Measurements from ENCODE around the gene EDN2. TPM values are rescaled to one million over a fixed set of nuclear protein-coding genes. Genes with fewer than 3 reads are reported as not detected.
A peak's percentile ranks its signal among the peaks of the same experiment; 100 is the strongest.

The EDN2 gene
- total and polyA plus RNA-seq, 3 experiments from 2014 or later, result not detected

GRCh38 chr1:41528106-41528505 lies 43.6 kb upstream of the EDN2 start:
- Histone ChIP-seq H3K27me3 (ENCODE audit: insufficient read depth, low read length, poor library complexity, severe bottlenecking) (no peaks in the 10 kb centered on the region), H3K27ac (ENCODE audit: low read depth, low read length) (no peak overlapping the region), H3K4me1 (ENCODE audit: insufficient read depth, low read length) (no peaks in the 10 kb centered on the region), H3K9me3 (ENCODE audit: low read length) (no peaks in the 10 kb centered on the region), H3K36me3 (ENCODE audit: insufficient read depth, low read length) (no peaks in the 10 kb centered on the region), H3K4me3 (ENCODE audit: low read length) (no peak overlapping the region)
- DNase-seq, result no peak
- Mint-ChIP-seq H3K27me3 (no peaks in the 10 kb centered on the region), H3K36me3 (peaks cover 0 to 15% (median 0%) of the 10 kb centered on the region in 3 donors), H3K4me3 (no peak overlapping the region), H3K4me1 (peaks cover 0 to 5% (median 0%) of the 10 kb centered on the region in 3 donors), H3K9me3 (no peaks in the 10 kb centered on the region), H3K27ac (peak overlapping the region in 1 of 8 donors; percentile 36)
- CTCF ChIA-PET, result no interaction called here
- POLR2A ChIA-PET, result no interaction called here

- H3K4me3 ChIP-seq (ENCODE audit: low read length), result no peak overlapping the region
- CTCF ChIA-PET, result no interaction called here
- peaks cover 0 to 25% (median 0%) of the 10 kb centered on the region in 3 donors for H3K36me3 Mint-ChIP-seq
Measured at GRCh38 chr1:41526956-41527561, 42.6 kb upstream of the EDN2 start.

GRCh38 chr1:41525891-41526587 lies 41.6 kb upstream of the EDN2 start:
- Histone ChIP-seq H3K4me1 (ENCODE audit: insufficient read depth, low read length) (no peaks in the 10 kb centered on the region), H3K27me3 (ENCODE audit: insufficient read depth, low read length, poor library complexity, severe bottlenecking) (no peaks in the 10 kb centered on the region), H3K4me3 (ENCODE audit: low read length) (no peak overlapping the region), H3K9me3 (ENCODE audit: low read length) (no peaks in the 10 kb centered on the region), H3K27ac (ENCODE audit: low read depth, low read length) (no peak overlapping the region), H3K36me3 (ENCODE audit: insufficient read depth, low read length) (no peaks in the 10 kb centered on the region)
- DNase-seq, result no peak
- Mint-ChIP-seq H3K36me3 (peaks cover 0 to 26% (median 0%) of the 10 kb centered on the region in 3 donors), H3K4me1 (peaks cover 0 to 5% (median 0%) of the 10 kb centered on the region in 3 donors), H3K27ac (peak overlapping the region in 1 of 8 donors; percentile 90), H3K4me3 (peak overlapping the region in 1 of 7 donors; percentile 75), H3K9me3 (no peaks in the 10 kb centered on the region), H3K27me3 (no peaks in the 10 kb centered on the region)
- CTCF ChIA-PET, result no interaction called here
- POLR2A ChIA-PET, result no interaction called here

More at GRCh38 chr1:41526956-41527561, 42.6 kb upstream of the EDN2 start:
- Mint-ChIP-seq H3K27ac (peak overlapping the region in 1 of 8 donors; percentile 78), H3K27me3 (no peaks in the 10 kb centered on the region), H3K9me3 (no peaks in the 10 kb centered on the region), H3K4me1 (peaks cover 0 to 5% (median 0%) of the 10 kb centered on the region in 3 donors), H3K4me3 (no peak overlapping the region)
- DNase-seq, result peak in 1 of 5 donors; percentile 10
- Histone ChIP-seq H3K27ac (ENCODE audit: low read depth, low read length) (no peak overlapping the region), H3K27me3 (ENCODE audit: insufficient read depth, low read length, poor library complexity, severe bottlenecking) (no peaks in the 10 kb centered on the region), H3K4me1 (ENCODE audit: insufficient read depth, low read length) (no peaks in the 10 kb centered on the region), H3K36me3 (ENCODE audit: insufficient read depth, low read length) (no peaks in the 10 kb centered on the region), H3K9me3 (ENCODE audit: low read length) (no peaks in the 10 kb centered on the region)
- POLR2A ChIA-PET, result no interaction called here

GRCh38 chr1:41524676-41525675 lies 40.5 kb upstream of the EDN2 start:
- CTCF ChIA-PET, result interaction anchor here (1.2 kb wide), 1 partner anchor 9 kb away, joined by 5 read pairs; no protein-coding TSS in a partner anchor
- no peaks in the 10 kb centered on the region for H3K27me3 ChIP-seq (ENCODE audit: insufficient read depth, low read length, poor library complexity, severe bottlenecking)
- POLR2A ChIA-PET, result no interaction called here
- H3K4me1 Mint-ChIP-seq, result peaks cover 0 to 4% (median 0%) of the 10 kb centered on the region in 3 donors
- peaks cover 0 to 32% (median 0%) of the 10 kb centered on the region in 3 donors for H3K36me3 Mint-ChIP-seq
- H3K9me3 Mint-ChIP-seq, result no peaks in the 10 kb centered on the region
- no peaks in the 10 kb centered on the region for H3K27me3 Mint-ChIP-seq
- no peaks in the 10 kb centered on the region for H3K4me1 ChIP-seq (ENCODE audit: insufficient read depth, low read length)
- H3K9me3 ChIP-seq (ENCODE audit: low read length), result no peaks in the 10 kb centered on the region
- H3K4me3 Mint-ChIP-seq, result no peak overlapping the region
- H3K27ac Mint-ChIP-seq, result peak overlapping the region in 2 of 8 donors; percentile 23 to 63
- DNase-seq, result no peak
- H3K4me3 ChIP-seq (ENCODE audit: low read length), result no peak overlapping the region
- H3K27ac ChIP-seq (ENCODE audit: low read depth, low read length), result no peak overlapping the region
- no peaks in the 10 kb centered on the region for H3K36me3 ChIP-seq (ENCODE audit: insufficient read depth, low read length)

- Mint-ChIP-seq H3K4me3 (no peak overlapping the region), H3K4me1 (no peaks in the 10 kb centered on the region), H3K9me3 (no peaks in the 10 kb centered on the region), H3K27ac (peak overlapping the region in 1 of 8 donors; percentile 29), H3K27me3 (no peaks in the 10 kb centered on the region), H3K36me3 (peaks cover 0 to 32% (median 3%) of the 10 kb centered on the region in 3 donors)
- ChIA-PET CTCF (interaction anchor here (1.2 kb wide), 1 partner anchor 8 kb away, joined by 5 read pairs; no protein-coding TSS in a partner anchor), POLR2A (no interaction called here)
- Histone ChIP-seq H3K4me3 (ENCODE audit: low read length) (no peak overlapping the region), H3K9me3 (ENCODE audit: low read length) (no peaks in the 10 kb centered on the region), H3K36me3 (ENCODE audit: insufficient read depth, low read length) (no peaks in the 10 kb centered on the region), H3K27ac (ENCODE audit: low read depth, low read length) (no peak overlapping the region), H3K4me1 (ENCODE audit: insufficient read depth, low read length) (no peaks in the 10 kb centered on the region), H3K27me3 (ENCODE audit: insufficient read depth, low read length, poor library complexity, severe bottlenecking) (no peaks in the 10 kb centered on the region)
- DNase-seq, result no peak
Measured at GRCh38 chr1:41523949-41524675, 39.6 kb upstream of the EDN2 start.

GRCh38 chr1:41523071-41523470 lies 38.6 kb upstream of the EDN2 start:
- no peaks in the 10 kb centered on the region for H3K36me3 ChIP-seq (ENCODE audit: insufficient read depth, low read length)
- Mint-ChIP-seq H3K4me3 (peak overlapping the region in 1 of 7 donors; percentile 36), H3K27ac (peak overlapping the region in 1 of 8 donors; percentile 40), H3K4me1 (no peaks in the 10 kb centered on the region), H3K36me3 (peaks cover 0 to 33% (median 3%) of the 10 kb centered on the region in 3 donors), H3K27me3 (no peaks in the 10 kb centered on the region), H3K9me3 (no peaks in the 10 kb centered on the region)
- H3K4me1 ChIP-seq (ENCODE audit: insufficient read depth, low read length), result no peaks in the 10 kb centered on the region
- no peaks in the 10 kb centered on the region for H3K9me3 ChIP-seq (ENCODE audit: low read length)
- ChIA-PET CTCF (no interaction called here), POLR2A (no interaction called here)
- no peaks in the 10 kb centered on the region for H3K27me3 ChIP-seq (ENCODE audit: insufficient read depth, low read length, poor library complexity, severe bottlenecking)
- no peak overlapping the region for H3K4me3 ChIP-seq (ENCODE audit: low read length)
- no peak overlapping the region for H3K27ac ChIP-seq (ENCODE audit: low read depth, low read length)
- DNase-seq, result no peak

- ChIA-PET POLR2A (no interaction called here), CTCF (no interaction called here)
- no peak overlapping the region for H3K4me3 Mint-ChIP-seq
- H3K9me3 Mint-ChIP-seq, result no peaks in the 10 kb centered on the region
- no peak overlapping the region for H3K4me3 ChIP-seq (ENCODE audit: low read length)
- no peak for DNase-seq
- H3K4me1 Mint-ChIP-seq, result peaks cover 0 to 5% (median 0%) of the 10 kb centered on the region in 3 donors
- H3K36me3 Mint-ChIP-seq, result peaks cover 0 to 36% (median 3%) of the 10 kb centered on the region in 3 donors
- H3K27ac ChIP-seq (ENCODE audit: low read depth, low read length), result no peak overlapping the region
- H3K36me3 ChIP-seq (ENCODE audit: insufficient read depth, low read length), result no peaks in the 10 kb centered on the region
- H3K4me1 ChIP-seq (ENCODE audit: insufficient read depth, low read length), result no peaks in the 10 kb centered on the region
- no peaks in the 10 kb centered on the region for H3K9me3 ChIP-seq (ENCODE audit: low read length)
- no peaks in the 10 kb centered on the region for H3K27me3 ChIP-seq (ENCODE audit: insufficient read depth, low read length, poor library complexity, severe bottlenecking)
- peak overlapping the region in 1 of 8 donors; percentile 24 for H3K27ac Mint-ChIP-seq
- H3K27me3 Mint-ChIP-seq, result no peaks in the 10 kb centered on the region
Measured at GRCh38 chr1:41521766-41522165, 37.3 kb upstream of the EDN2 start.

Measured in CD8-positive, alpha-beta memory T cell (primary cell).